Measurements from ENCODE around the gene NTN4.

Gene NTN4

GRCh38 chr12:95646781-95647190 lies 143.8 kb downstream of the NTN4 start:
- TF ChIP-seq CTCF (IDR thresholded peaks at IDR 0.05; ENCODE audit: low read length) (no peak), EZH2 (IDR thresholded peaks at IDR 0.05; ENCODE audit: borderline replicate concordance, low read length) (no peak)

GRCh38 chr12:95643256-95643655 lies 147.3 kb downstream of the NTN4 start:
- no peaks in the 10 kb centered on the region for H4K20me1 ChIP-seq (ENCODE audit: insufficient read depth, low read length)
- H3K4me2 ChIP-seq (ENCODE audit: low read length): no peak overlapping the region
- H3F3A ChIP-seq (ENCODE audit: insufficient read depth, low read length): no peaks in the 10 kb centered on the region
- no peak for TF ChIP-seq CTCF (IDR thresholded peaks at IDR 0.05; ENCODE audit: low read length)
- TF ChIP-seq EZH2 (IDR thresholded peaks at IDR 0.05; ENCODE audit: borderline replicate concordance, low read length): no peak
- H3K9me2 ChIP-seq (ENCODE audit: low read depth, low read length): no peaks in the 10 kb centered on the region
- no peaks in the 10 kb centered on the region for H3K36me3 ChIP-seq (ENCODE audit: insufficient read depth, low read length)
- H3K4me3 ChIP-seq (ENCODE audit: low read depth, low read length, poor library complexity, severe bottlenecking): no peak overlapping the region
- no peak overlapping the region for H2AFZ ChIP-seq (ENCODE audit: low read length)
- no peaks in the 10 kb centered on the region for H3K9me3 ChIP-seq (ENCODE audit: low read length)
- no peak overlapping the region for H3K27ac ChIP-seq (ENCODE audit: low read depth, low read length, poor library complexity, severe bottlenecking)
- H3K27me3 ChIP-seq (ENCODE audit: insufficient read depth, low read length): no peaks in the 10 kb centered on the region
- no peak overlapping the region for H3K9ac ChIP-seq (ENCODE audit: low read length)
- H3K4me1 ChIP-seq (ENCODE audit: insufficient read depth, low read length, severe bottlenecking): no peaks in the 10 kb centered on the region
- H3K79me2 ChIP-seq (ENCODE audit: insufficient read depth, low read length): no peaks in the 10 kb centered on the region

More at GRCh38 chr12:95646781-95647190, 143.8 kb downstream of the NTN4 start:
- Histone ChIP-seq H4K20me1 (ENCODE audit: insufficient read depth, low read length) (no peaks in the 10 kb centered on the region), H3K4me2 (ENCODE audit: low read length) (no peak overlapping the region), H3K9me2 (ENCODE audit: low read depth, low read length) (no peaks in the 10 kb centered on the region), H3K9ac (ENCODE audit: low read length) (no peak overlapping the region), H3K9me3 (ENCODE audit: low read length) (no peaks in the 10 kb centered on the region), H2AFZ (ENCODE audit: low read length) (no peak overlapping the region), H3K4me3 (ENCODE audit: low read depth, low read length, poor library complexity, severe bottlenecking) (no peak overlapping the region), H3K27ac (ENCODE audit: low read depth, low read length, poor library complexity, severe bottlenecking) (no peak overlapping the region), H3K4me1 (ENCODE audit: insufficient read depth, low read length, severe bottlenecking) (no peaks in the 10 kb centered on the region), H3K79me2 (ENCODE audit: insufficient read depth, low read length) (no peaks in the 10 kb centered on the region), H3K27me3 (ENCODE audit: insufficient read depth, low read length) (no peaks in the 10 kb centered on the region), H3F3A (ENCODE audit: insufficient read depth, low read length) (no peaks in the 10 kb centered on the region), H3K36me3 (ENCODE audit: insufficient read depth, low read length) (no peaks in the 10 kb centered on the region)

- Histone ChIP-seq H3K4me2 (ENCODE audit: low read length) (no peak overlapping the region), H3K36me3 (ENCODE audit: insufficient read depth, low read length) (no peaks in the 10 kb centered on the region), H3K79me2 (ENCODE audit: insufficient read depth, low read length) (no peaks in the 10 kb centered on the region), H4K20me1 (ENCODE audit: insufficient read depth, low read length) (no peaks in the 10 kb centered on the region), H3K27me3 (ENCODE audit: insufficient read depth, low read length) (no peaks in the 10 kb centered on the region), H3K4me3 (ENCODE audit: low read depth, low read length, poor library complexity, severe bottlenecking) (no peak overlapping the region), H3K4me1 (ENCODE audit: insufficient read depth, low read length, severe bottlenecking) (no peaks in the 10 kb centered on the region), H3F3A (ENCODE audit: insufficient read depth, low read length) (no peaks in the 10 kb centered on the region), H3K9me3 (ENCODE audit: low read length) (no peaks in the 10 kb centered on the region), H3K9ac (ENCODE audit: low read length) (no peak overlapping the region), H3K9me2 (ENCODE audit: low read depth, low read length) (no peaks in the 10 kb centered on the region), H2AFZ (ENCODE audit: low read length) (no peak overlapping the region), H3K27ac (ENCODE audit: low read depth, low read length, poor library complexity, severe bottlenecking) (no peak overlapping the region)
- TF ChIP-seq EZH2 (IDR thresholded peaks at IDR 0.05; ENCODE audit: borderline replicate concordance, low read length) (no peak), CTCF (IDR thresholded peaks at IDR 0.05; ENCODE audit: low read length) (no peak)
Measured at GRCh38 chr12:95642583-95642982, 148.0 kb downstream of the NTN4 start.

Measured in OCI-LY1 (cell line).